ENCODE measurements around the gene MORF4L2.

MORF4L2 gene
- total RNA-seq: 65.3 to 66.2 reads per million in 2 donors

DNA sequence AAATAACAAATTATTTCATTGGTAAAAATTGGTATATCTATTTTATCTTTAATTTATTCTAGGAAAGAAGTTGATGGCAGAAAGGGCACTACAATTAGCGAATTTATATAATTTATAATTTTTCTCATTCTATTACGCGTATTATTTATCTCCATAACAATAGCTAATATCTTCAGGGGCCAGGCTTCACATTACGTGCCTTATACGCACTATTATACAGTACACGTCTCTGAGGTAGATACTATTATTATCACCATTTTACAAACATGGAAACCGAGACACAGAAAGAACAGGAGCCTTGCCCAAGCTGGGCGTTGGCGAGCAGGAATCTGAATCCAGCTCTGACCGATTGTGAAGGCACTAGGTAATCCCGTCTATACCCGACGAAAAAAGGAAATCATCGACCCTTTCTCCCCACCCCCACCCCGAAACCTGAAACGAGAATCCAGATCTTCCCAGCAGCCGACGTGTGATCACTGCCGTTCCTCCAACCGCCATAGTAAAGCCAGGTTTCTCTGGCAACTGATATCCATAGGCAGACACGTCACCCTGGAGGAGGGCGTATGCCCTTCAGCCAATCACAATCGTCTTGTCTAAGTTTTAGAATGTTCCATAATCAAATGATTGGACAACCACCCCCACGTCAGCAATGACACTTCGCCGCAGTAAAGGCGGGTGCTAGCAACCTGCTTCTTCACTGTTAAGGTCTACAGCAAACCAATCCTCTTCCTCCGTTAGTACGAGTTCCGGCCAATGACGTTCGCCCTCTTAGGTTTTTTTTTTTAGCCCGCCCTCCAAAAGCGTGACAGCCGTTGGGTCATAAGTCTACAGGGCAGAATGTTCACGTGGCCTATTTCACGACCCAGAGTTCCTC, at the start of gene MORF4L2:
Gene MORF4L2 (minus strand): TSS at position 501 of the 874 bp plus-strand sequence. CDS start 9,672 bp downstream, outside the sequence.
- no peak for DNase-seq

DNA sequence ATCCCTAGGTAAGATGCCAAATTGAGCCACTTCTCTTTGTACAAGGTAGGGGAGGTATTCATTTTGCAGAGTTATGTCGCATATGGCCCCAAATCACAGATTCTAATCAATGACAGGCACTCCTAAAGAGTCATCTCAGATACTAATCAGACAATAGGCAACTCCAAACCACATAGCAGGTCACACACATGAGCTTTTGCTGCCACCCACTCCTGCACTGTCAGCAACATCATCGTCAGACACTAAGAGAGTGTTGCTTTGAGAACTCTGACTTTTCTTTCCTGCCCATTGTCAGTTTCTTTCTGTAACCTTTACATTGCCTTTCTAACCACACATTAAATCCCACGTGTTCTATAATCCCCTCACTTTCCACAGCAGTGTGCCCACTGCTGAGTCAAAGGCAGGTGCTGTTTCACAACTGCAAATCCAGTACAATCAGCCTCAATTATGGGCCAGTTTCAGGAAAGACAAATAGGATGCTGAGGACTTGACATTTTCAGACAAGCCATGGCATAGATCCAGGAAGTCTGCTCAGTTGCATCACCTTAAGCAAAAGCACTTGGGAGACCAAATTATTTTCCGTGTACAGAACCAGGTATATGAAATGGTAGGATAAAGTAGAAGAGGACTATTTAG, 47.7 kb upstream of the MORF4L2 start:
- DNase-seq: no peak

- no peak for DNase-seq
These were observed 46.5 kb upstream of the MORF4L2 start for GRCh38 chrX:103733017-103733416.

GRCh38 chrX:103730796-103731493, 44.4 kb upstream of the MORF4L2 start:
- DNase-seq: no peak

DNA sequence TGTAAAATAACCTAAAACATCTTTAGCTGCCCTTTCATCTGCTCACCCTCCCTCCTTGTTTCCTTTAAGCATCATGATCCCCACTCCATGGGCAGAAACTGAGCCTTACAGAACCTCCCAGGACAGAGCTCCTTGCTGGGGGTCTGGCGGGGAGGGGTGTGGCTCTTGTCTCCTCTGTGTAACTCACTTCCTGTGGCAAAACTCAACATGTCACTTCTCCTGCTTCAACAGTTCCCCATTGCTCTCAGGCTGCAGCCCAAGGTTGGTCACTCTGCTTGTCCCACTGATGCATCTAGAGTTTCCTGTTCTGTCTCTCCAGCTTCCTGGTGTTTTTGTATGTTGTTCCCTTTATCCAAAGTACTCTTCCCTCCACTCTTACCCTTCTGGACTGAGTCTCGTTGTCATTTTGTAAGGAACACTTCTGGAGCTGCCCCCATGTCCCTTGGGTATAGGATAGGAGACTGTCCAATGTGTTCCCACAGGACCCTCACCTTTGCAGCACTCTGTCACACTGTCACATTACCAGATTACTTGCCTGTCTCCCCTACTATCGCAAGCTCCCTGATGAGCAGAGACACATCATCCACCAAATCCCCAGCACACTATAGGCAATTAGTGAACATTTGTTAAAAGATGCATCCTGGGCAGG, 43.8 kb upstream of the MORF4L2 start:
- no peak for DNase-seq

- DNase-seq: no peak
These were observed 42.5 kb upstream of the MORF4L2 start for GRCh38 chrX:103729015-103729414.

DNA sequence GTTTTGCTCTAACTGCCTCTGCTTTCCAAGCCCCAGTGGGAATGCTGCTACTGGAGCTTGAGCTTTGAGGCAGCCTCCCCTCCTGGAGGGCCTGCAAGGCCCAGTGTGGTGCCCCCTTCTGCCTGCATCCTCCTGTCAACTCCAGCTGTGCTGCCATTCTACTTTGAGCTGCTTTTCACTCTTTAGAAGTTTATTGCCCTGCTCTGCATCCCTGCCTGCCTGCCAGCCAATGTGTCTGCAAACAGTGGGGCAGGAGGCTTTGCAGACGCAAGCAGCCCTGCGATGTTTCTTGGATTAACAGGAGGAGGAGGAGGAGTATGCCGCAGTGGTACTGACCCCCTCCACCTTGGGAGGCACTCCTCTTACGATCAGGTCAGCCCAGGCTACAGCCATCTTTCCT, 40.6 kb upstream of the MORF4L2 start:
- DNase-seq: no peak

DNA sequence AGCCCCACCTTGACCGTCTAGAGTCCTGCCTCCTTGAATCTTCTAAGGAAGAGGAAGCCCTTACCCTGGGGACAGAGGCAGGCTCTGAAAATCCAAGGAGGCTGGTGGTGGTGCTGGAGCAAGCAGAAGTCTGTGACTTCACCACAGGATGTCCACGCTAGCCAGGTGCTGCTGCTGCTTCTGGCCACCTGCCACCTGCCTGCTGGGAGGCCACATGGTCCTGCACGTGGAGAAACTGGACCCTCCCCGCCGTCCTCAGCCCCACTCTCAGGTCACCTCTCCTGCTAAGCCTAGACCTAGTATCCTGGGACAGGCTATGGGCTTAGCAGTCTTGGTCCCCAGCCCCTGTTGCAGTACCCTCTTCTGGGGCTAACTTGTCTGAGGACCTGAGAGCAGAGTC, 40.0 kb upstream of the MORF4L2 start:
- no peak for DNase-seq

DNA sequence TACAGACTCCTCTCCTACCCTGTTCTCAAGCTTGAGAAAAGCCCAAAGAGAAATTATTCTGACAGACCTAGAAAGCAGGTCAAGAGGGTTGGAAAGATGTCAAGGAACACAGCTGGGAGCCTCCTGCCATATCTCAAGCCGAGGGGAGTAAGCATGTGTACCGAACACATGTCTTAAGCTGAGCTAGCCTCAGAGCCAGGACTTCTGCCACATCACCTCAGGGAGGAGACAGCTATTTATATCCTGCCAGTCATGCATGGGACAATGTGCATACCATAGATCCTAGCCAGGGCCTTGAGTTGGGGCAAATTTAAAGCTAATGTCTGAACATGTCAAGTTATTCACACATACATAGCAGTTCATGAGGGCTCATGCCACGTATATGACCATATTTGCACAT, 36.0 kb upstream of the MORF4L2 start:
- DNase-seq: no peak

GRCh38 chrX:103718120-103718519, 31.6 kb upstream of the MORF4L2 start:
- DNase-seq: no peak

DNA sequence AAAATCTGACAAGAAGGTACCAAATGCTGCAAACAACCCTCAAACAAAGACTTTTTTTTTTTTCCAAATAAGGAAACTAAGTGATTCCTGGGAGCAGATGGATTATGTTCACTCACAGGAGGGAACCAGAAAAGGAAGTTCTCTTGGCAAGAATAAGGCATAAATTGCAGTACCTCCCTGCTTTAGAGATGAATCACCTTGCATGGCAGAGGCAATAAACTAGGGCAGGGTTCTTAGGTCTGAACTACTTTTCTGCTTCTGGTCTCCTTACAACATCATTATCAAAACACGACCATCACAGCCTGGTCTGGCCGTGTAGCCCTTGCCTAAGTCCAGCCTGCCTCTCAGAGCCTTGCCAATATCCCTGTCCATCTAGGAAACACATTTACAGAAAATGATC, 30.5 kb upstream of the MORF4L2 start:
- no peak for DNase-seq

DNA sequence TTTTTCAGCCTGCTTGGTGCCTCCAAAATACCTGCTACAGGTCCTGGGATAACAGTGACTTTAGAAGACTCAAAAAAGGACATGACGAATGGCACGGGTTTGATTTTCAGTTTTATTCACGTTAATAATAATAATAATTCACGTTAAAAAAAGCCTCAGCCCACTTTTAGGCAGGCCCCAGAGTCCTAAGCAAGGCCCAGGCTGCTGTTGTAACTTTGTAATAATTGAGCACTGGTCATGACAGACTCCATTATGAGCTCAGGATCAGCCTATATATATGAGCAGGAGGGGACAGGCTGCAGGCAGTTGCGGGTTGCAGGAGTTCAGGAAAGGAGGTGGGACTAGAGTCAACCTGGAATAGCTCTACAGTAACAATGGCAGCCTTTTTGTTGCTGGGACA, 24.1 kb upstream of the MORF4L2 start, which contains the start of gene TMEM31:
Gene TMEM31 (plus strand): TSS at position 301 of the 400 bp plus-strand sequence. CDS start 1,350 bp downstream, outside the sequence.
- DNase-seq: no peak

- DNase-seq: no peak
These were observed 18.4 kb upstream of the MORF4L2 start for GRCh38 chrX:103704863-103705262.

- no peak for DNase-seq
These were observed 12.7 kb upstream of the MORF4L2 start for GRCh38 chrX:103699243-103699642.

DNA sequence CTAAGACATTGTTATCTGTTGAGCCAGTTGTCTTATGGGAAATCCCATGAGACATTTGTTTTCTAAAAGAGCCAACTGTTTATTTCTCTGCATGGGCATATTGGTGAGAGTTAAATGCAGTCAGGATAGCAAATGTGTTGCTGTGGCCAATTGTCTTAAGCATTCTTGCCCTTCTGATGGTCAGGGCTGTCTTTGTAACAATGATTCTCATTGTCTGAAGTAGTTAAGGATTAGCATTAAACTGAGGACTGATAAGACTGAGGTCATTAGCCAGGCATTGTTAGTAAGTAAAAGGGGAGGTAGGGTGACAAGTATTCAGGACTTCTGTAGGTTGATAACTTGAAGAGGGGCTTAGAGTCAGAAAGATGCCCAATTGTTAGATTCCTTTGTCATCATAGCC, 11.2 kb upstream of the MORF4L2 start:
- DNase-seq: no peak

GRCh38 chrX:103691059-103691458, 4.6 kb upstream of the MORF4L2 start:
- no peak for DNase-seq

- no peak for DNase-seq
These were observed 2.4 kb upstream of the MORF4L2 start for GRCh38 chrX:103688946-103689345.

- DNase-seq: no peak
These were observed 1.2 kb upstream of the MORF4L2 start for GRCh38 chrX:103687696-103688201.

DNA sequence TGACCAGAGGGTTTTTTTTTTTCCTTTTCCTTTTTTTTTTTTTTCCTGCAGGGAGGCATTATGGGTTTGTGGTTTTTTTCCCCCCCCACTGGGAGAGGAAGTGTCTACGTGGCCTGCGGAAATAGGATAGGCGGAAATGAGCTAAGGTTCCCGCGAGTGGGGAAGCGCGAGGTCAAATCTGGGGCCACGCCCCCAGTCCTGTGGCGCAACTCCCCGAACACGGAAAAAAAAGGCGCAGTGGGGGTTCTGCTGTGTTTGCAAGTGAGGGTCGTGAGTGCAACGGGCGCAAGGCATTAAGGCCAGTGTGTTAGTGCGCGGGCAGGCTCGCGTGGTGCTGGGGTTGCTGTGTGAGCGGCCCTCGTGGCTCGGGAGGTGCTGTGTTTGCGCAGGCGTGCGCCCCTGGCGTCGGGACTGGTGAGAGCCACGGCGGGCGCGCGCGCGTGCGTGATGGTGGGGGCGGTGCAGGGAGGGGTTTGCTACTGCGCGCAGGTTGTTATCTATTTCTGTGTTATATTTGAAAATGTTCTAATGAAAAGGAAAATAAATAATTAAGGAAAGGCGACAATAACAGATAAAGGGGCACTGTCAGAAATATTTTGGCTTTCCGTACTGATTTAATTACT, 685 bp upstream of the MORF4L2 start:
- DNase-seq: peak; percentile 81

GRCh38 chrX:103685396-103685795, 1.1 kb downstream of the MORF4L2 start:
- no peak for DNase-seq

DNA sequence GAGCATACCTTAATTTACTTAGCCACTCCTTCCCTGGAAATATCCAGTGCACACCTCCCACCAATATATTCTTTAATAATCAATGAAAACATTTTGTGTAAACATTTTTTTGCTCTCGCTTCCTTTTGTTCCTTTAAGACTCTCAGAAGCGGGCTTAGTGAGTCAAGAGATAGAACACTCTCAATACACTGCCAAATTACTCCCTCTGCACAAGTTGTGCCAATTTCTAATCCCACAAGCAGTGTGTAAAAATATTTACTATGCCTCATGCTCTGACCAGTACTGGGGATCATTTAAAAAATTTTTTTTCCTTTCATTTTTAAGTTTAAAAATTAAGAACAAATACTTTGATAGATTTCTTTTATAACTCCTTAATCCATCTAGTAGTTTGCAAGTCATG, 5.1 kb downstream of the MORF4L2 start:
- no peak for DNase-seq
